ENCODE data around the gene AATK. TPM values are rescaled to one million over a fixed set of nuclear protein-coding genes. Genes with fewer than 3 reads are reported as not detected.

AATK gene
- total and polyA plus RNA-seq, 2 experiments from 2014 or later, result 5.7 to 6.3 TPM

DNA sequence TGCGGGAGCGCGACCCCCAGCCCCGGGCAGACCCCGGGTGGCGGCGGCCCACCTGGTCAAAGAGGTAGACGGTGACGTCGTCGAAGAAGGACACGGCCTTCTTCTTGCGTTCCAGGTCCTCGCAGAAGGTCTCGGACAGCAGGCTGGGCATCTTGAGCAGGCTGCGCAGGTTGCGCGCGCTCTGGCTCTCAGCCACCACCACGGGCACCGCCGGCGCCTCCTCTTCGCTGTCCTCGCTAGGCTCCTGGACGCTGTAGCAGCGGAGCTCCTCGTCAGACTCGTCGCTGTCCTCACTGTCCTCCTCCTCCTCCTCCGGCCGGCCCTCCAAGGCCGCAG lies 45.9 kb downstream of the AATK start:
- Histone ChIP-seq H3K4me1 (ENCODE audit: insufficient read depth) (no peaks in the 10 kb centered on the region), H3K9me2 (replicated peaks; ENCODE audit: insufficient read depth) (no peaks in the 10 kb centered on the region), H3K36me3 (replicated peaks; ENCODE audit: insufficient read depth, low read depth) (no peaks in the 10 kb centered on the region), H3K9me3 (ENCODE audit: low read depth) (no peaks in the 10 kb centered on the region), H3K79me2 (no peaks in the 10 kb centered on the region), H3K27ac (peak overlapping the region; percentile 37), H4K20me1 (ENCODE audit: insufficient read depth, poor library complexity, severe bottlenecking) (no peaks in the 10 kb centered on the region), H3K27me3 (no peaks in the 10 kb centered on the region), H2AFZ (no peak overlapping the region), H3K4me2 (peak overlapping the region; percentile 93), H3K4me3 (no peak overlapping the region)
- WGBS (ENCODE audit: low lambda C conversion rate, missing lambda C conversion rate), result 94% methylated on average over 3 of the region's 33 CpGs
- TF ChIP-seq, protein P1, sequence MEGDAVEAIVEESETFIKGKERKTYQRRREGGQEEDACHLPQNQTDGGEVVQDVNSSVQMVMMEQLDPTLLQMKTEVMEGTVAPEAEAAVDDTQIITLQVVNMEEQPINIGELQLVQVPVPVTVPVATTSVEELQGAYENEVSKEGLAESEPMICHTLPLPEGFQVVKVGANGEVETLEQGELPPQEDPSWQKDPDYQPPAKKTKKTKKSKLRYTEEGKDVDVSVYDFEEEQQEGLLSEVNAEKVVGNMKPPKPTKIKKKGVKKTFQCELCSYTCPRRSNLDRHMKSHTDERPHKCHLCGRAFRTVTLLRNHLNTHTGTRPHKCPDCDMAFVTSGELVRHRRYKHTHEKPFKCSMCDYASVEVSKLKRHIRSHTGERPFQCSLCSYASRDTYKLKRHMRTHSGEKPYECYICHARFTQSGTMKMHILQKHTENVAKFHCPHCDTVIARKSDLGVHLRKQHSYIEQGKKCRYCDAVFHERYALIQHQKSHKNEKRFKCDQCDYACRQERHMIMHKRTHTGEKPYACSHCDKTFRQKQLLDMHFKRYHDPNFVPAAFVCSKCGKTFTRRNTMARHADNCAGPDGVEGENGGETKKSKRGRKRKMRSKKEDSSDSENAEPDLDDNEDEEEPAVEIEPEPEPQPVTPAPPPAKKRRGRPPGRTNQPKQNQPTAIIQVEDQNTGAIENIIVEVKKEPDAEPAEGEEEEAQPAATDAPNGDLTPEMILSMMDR (IDR thresholded peaks at IDR 0.05; ENCODE audit: poor library complexity), result no peak
- no peak for TF ChIP-seq EZH2 (IDR thresholded peaks at IDR 0.05; ENCODE audit: borderline replicate concordance)
- no peak for TF ChIP-seq EZH2phosphoT487 (IDR thresholded peaks at IDR 0.05; ENCODE audit: low read depth, severe bottlenecking, unreplicated experiment)
- no peak for DNase-seq (ENCODE audit: low spot score)

DNA sequence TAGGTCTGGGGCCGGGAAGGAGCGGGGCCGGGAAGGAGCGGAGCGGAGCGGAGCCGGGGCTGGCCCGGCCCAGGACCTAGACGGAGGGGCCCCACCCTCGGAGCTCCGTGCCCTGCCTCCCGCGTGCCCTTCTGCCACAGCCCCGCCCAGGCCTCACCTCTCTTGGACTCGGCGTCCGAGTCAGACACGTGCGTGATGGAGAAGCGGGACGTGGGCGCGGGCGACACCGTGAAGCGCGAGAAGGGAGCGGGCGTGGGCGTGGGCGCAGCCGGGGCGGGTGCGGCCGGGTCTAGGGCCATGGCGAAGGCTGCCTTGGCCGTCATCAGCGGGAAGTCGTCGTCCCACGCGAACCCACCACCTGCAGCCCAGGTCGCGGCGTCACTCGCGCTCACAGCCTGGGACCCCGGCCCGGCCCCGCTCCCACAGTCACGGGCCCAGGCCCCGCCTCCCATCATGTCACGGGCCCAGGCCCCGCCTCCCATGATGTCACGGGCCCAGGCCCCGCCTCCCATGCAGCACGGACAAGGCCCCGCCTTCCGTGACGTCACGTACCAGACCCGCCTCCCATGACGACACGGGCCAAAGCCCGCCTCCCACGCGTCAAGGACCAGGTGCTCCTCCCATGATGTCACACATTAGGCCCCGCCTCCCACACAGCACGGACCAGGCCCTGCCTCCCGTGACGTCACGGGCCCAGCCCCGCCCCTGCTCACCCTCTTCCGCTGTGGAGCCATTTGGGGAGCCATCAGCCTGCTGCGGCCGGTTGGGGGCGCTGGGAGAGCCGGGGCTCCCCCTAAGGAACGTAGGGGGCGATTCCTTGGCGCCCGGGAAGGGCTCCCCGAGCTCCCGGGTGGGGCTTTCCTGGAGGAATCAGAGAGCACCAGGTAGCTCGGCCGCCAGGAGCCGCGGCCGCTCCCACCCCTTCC lies 46.5 kb downstream of the AATK start:
- no peak overlapping the region for H2AFZ ChIP-seq
- WGBS (ENCODE audit: low lambda C conversion rate, missing lambda C conversion rate), result 19% methylated on average over 44 of the region's 89 CpGs

DNA sequence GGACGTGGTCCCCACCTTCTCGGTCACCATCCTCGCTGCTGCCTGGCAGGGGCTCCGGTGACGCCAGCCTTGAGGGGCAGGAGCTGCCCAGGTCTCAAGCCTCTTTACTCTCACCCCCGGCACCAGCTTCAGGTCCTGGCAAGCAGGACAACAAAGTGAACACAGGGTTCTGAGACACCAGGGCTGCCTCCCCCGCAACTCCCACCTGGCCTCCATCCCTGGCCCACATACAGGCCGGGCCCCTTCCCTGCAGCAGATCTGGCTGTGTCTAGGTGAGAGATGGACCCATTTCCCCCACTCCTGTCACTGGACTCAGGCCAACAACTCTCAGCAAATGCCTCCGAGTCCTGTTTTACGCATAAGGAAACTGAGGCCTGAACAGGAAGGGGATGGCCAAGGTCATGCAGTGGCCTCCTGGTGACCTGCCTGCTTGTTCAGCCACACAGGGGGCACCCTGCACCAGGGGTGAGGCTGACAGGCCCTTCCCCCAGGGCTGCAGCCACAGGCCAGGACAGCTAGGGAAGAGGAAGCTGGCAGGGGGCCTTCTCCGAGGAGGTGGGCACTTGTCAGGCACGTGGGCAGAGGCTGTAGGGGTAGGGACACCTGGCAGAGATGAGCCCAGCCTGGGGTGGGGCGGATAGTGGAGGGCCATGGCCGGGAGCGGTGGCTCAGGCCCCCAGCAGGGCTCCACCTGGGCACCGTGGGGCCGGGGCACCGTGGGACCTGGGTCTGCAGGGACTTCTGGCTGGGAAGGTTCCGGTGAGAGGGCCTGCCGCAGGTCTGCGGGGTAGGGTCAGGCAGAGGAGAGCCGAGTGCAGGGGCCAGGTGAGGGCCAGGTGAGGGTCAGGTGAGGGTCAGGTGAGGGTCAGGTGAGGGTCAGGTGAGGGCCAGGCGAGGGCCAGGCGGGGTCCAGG lies 47.5 kb downstream of the AATK start:
- Histone ChIP-seq H3K4me1 (ENCODE audit: insufficient read depth) (no peaks in the 10 kb centered on the region), H3K36me3 (replicated peaks; ENCODE audit: insufficient read depth, low read depth) (no peaks in the 10 kb centered on the region), H2AFZ (no peak overlapping the region), H4K20me1 (ENCODE audit: insufficient read depth, poor library complexity, severe bottlenecking) (no peaks in the 10 kb centered on the region), H3K9me3 (ENCODE audit: low read depth) (no peaks in the 10 kb centered on the region), H3K27me3 (no peaks in the 10 kb centered on the region), H3K4me3 (no peak overlapping the region), H3K9me2 (replicated peaks; ENCODE audit: insufficient read depth) (no peaks in the 10 kb centered on the region), H3K4me2 (peak overlapping the region; percentile 93), H3K79me2 (no peaks in the 10 kb centered on the region), H3K27ac (no peak overlapping the region)
- TF ChIP-seq EZH2 (IDR thresholded peaks at IDR 0.05; ENCODE audit: borderline replicate concordance), result no peak
- no peak for TF ChIP-seq EZH2phosphoT487 (IDR thresholded peaks at IDR 0.05; ENCODE audit: low read depth, severe bottlenecking, unreplicated experiment)
- TF ChIP-seq, protein P1 (IDR thresholded peaks at IDR 0.05; ENCODE audit: poor library complexity), result no peak
- no peak for DNase-seq (ENCODE audit: low spot score)
- 77% methylated on average over 17 of the region's 24 CpGs for WGBS (ENCODE audit: low lambda C conversion rate, missing lambda C conversion rate)

More for the DNA sequence above, 46.5 kb downstream of the AATK start:
- Histone ChIP-seq H3K9me2 (replicated peaks; ENCODE audit: insufficient read depth) (no peaks in the 10 kb centered on the region), H3K4me1 (ENCODE audit: insufficient read depth) (no peaks in the 10 kb centered on the region), H3K36me3 (replicated peaks; ENCODE audit: insufficient read depth, low read depth) (no peaks in the 10 kb centered on the region), H3K27ac (peak overlapping the region; percentile 37), H4K20me1 (ENCODE audit: insufficient read depth, poor library complexity, severe bottlenecking) (no peaks in the 10 kb centered on the region), H3K4me2 (peak overlapping the region; percentile 93), H3K4me3 (peak overlapping the region; percentile 46), H3K27me3 (no peaks in the 10 kb centered on the region), H3K79me2 (no peaks in the 10 kb centered on the region), H3K9me3 (ENCODE audit: low read depth) (no peaks in the 10 kb centered on the region)
- TF ChIP-seq EZH2phosphoT487 (IDR thresholded peaks at IDR 0.05; ENCODE audit: low read depth, severe bottlenecking, unreplicated experiment), result no peak
- TF ChIP-seq, protein P1 (IDR thresholded peaks at IDR 0.05; ENCODE audit: poor library complexity), result peak; percentile 28
- no peak for TF ChIP-seq EZH2 (IDR thresholded peaks at IDR 0.05; ENCODE audit: borderline replicate concordance)
- DNase-seq (ENCODE audit: low spot score), result peak; percentile 96

Measured in hepatocyte (in vitro differentiated cells).